ENCODE measurements around the gene ZFAND6. TPM values are rescaled to one million over a fixed set of nuclear protein-coding genes. Genes with fewer than 3 reads are reported as not detected.

Gene ZFAND6
- total RNA-seq, 4 donors from 2014 or later = 215 to 324 (median 226) TPM

DNA sequence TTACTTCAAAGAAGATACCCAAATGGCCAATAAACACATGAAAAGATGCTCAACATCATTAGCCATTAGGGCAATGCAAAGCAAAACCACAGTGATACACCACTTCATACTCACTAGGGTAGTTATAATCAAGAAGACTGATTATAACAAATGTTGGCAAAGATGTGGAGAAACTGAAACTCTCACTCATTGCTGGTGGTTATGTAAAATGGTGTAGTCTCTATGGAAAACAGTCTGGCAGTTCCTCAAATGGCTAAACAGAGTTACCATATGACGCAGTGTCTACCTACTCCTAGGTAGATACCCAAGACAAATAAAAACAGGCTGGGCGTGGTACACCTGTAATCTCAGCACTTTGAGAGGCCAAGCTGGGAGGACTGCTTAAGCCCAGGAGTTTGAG is 3.5 kb upstream of the ZFAND6 start:
- DNase-seq = no peak
- no peak overlapping the region for H3K4me3 ChIP-seq (replicated peaks in 1 of 3)
- intact Hi-C loops (cut with DNase I) = loop anchor here (5.0 kb wide), 2 partner anchors 101 to 116 kb away; no protein-coding TSS in a partner anchor
- H3K9me3 ChIP-seq = no peaks in the 10 kb centered on the region
- no peak overlapping the region for H3K27ac ChIP-seq
- TF ChIP-seq, protein P1, sequence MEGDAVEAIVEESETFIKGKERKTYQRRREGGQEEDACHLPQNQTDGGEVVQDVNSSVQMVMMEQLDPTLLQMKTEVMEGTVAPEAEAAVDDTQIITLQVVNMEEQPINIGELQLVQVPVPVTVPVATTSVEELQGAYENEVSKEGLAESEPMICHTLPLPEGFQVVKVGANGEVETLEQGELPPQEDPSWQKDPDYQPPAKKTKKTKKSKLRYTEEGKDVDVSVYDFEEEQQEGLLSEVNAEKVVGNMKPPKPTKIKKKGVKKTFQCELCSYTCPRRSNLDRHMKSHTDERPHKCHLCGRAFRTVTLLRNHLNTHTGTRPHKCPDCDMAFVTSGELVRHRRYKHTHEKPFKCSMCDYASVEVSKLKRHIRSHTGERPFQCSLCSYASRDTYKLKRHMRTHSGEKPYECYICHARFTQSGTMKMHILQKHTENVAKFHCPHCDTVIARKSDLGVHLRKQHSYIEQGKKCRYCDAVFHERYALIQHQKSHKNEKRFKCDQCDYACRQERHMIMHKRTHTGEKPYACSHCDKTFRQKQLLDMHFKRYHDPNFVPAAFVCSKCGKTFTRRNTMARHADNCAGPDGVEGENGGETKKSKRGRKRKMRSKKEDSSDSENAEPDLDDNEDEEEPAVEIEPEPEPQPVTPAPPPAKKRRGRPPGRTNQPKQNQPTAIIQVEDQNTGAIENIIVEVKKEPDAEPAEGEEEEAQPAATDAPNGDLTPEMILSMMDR (IDR thresholded peaks at IDR 0.05) = no peak
- no peak for TF ChIP-seq POLR2A (IDR thresholded peaks at IDR 0.05)
- no peaks in the 10 kb centered on the region for H3K27me3 ChIP-seq
- H3K36me3 ChIP-seq = no peaks in the 10 kb centered on the region
- H3K4me1 ChIP-seq = peaks cover 6 to 13% of the 10 kb centered on the region in 2 donors
- WGBS, 2 donors = 89 to 95% methylated on average over 2 of the region's 2 CpGs

DNA sequence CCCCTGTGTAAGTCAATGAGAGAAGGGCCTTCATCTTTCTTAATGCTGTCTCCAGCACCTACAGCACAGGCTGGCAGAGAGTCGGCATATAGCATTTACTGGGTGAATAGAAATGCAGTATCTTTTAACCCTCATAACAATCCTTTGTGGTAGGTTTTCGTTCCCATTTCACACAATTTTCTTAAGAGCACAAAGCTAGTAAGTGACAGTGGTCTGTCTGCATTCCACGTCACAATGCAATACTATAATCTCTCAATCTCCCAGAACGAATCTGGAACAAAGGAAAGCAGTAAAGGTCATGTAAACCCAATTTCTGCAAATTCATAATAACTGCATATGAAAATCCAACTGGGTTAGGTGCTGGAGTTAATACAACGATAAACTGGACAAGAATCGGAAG is 1.4 kb upstream of the ZFAND6 start:
- Histone ChIP-seq H3K4me1 (peaks cover 4 to 7% of the 10 kb centered on the region in 2 donors), H3K27me3 (no peaks in the 10 kb centered on the region), H3K9me3 (no peaks in the 10 kb centered on the region), H3K36me3 (no peaks in the 10 kb centered on the region), H3K27ac (no peak overlapping the region), H3K4me3 (replicated peaks in 1 of 3) (no peak overlapping the region)
- WGBS, 2 donors = 75% methylated on average over 6 of the region's 6 CpGs
- no peak for DNase-seq
- intact Hi-C loops (cut with DNase I) = loop anchor here (5.0 kb wide), 2 partner anchors 99 to 114 kb away; no protein-coding TSS in a partner anchor
- TF ChIP-seq, protein P1 (IDR thresholded peaks at IDR 0.05) = no peak
- TF ChIP-seq POLR2A (IDR thresholded peaks at IDR 0.05) = no peak

DNA sequence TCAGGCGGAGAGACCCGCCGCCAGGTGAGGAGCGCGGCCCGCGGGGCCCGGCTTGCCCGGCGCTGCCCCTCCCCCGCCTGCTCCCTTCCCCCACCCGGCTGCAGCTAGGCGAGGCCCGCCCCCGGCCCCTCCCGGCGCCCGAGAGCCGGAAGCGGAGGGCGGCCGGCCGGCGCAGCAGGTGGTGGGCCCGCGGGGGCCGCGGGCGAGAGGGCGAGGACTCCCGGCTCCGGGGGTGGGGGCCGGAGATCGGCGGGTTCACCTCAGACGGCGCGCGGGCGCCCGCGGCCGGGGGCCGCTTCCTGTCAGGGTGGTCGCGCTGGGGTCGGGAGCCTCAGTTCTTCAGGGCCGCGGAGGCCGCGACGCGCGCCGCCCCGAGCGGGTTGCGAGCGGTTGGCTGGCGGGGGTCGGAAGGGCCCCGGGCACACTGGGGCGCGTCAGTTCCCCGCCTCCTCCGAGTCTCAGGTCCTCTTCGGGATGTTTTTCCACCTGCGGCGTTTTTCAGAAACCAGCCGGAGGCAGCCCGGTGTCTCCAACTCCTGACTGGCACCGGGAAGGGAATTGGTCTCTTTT is 395 bp downstream of the ZFAND6 start:
- DNase-seq = peak; percentile 76 to 81

DNA sequence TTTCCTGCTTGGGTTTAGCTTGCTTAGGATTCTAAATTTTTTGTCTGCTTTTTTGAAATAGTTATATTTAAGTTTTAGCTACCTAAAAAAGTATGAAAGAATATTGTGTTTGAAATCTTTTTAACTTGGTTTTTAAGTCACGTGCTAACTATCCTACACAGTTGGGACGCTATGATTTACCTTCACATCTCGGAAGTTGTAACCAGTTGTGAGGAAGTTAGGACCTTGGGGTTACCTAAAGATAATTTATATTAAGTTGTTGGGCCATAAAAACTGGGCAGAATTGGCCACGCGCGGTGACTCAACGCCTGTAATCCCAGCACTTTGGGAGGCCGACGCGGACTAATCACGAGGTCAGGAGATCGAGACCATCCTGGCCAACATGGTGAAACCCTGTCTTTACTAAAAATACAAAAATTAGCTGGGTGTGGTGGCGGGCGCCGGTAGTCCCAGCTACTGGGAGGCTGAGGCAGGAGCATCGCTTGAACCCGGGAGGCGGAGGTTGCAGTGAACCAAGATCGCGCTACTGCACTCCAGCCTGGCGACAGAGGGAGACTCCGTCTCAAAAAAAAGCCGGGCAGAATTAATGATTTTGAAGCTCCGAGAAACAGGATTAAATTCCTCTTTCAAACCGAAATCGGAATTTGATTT is 1.0 kb downstream of the ZFAND6 start:
- Histone ChIP-seq H3K4me1 (peaks cover 4 to 8% of the 10 kb centered on the region in 2 donors), H3K9me3 (no peaks in the 10 kb centered on the region), H3K4me3 (replicated peaks in 1 of 3) (peak overlapping the region; percentile 29 to 86 (median 48)), H3K27me3 (no peaks in the 10 kb centered on the region), H3K36me3 (no peaks in the 10 kb centered on the region), H3K27ac (peak overlapping the region; percentile 84 to 97 (median 86))
- peak; percentile 22 to 24 for DNase-seq
- TF ChIP-seq POLR2A (IDR thresholded peaks at IDR 0.05) = no peak
- TF ChIP-seq, protein P1 (IDR thresholded peaks at IDR 0.05) = peak in 2 of 6 experiments; percentile 16 to 21
- intact Hi-C loops (cut with DNase I) = no loop called here
- 10 to 16% methylated on average over 26 of the region's 26 CpGs for WGBS, 2 donors

More for the DNA sequence above, 395 bp downstream of the ZFAND6 start:
- no peak for TF ChIP-seq POLR2A (IDR thresholded peaks at IDR 0.05)
- TF ChIP-seq, protein P1 (IDR thresholded peaks at IDR 0.05) = no peak
- intact Hi-C loops (cut with DNase I) = loop anchor here (5.0 kb wide), 2 partner anchors 97 to 112 kb away; no protein-coding TSS in a partner anchor
- no peaks in the 10 kb centered on the region for H3K27me3 ChIP-seq
- H3K36me3 ChIP-seq = no peaks in the 10 kb centered on the region
- H3K27ac ChIP-seq = peak overlapping the region; percentile 84 to 97 (median 86)
- peak overlapping the region; percentile 29 to 86 (median 48) for H3K4me3 ChIP-seq (replicated peaks in 1 of 3)
- H3K4me1 ChIP-seq = peaks cover 4 to 8% of the 10 kb centered on the region in 2 donors
- 0% methylated on average over 10 to 17 of the region's 72 CpGs for WGBS, 2 donors
- no peaks in the 10 kb centered on the region for H3K9me3 ChIP-seq

DNA sequence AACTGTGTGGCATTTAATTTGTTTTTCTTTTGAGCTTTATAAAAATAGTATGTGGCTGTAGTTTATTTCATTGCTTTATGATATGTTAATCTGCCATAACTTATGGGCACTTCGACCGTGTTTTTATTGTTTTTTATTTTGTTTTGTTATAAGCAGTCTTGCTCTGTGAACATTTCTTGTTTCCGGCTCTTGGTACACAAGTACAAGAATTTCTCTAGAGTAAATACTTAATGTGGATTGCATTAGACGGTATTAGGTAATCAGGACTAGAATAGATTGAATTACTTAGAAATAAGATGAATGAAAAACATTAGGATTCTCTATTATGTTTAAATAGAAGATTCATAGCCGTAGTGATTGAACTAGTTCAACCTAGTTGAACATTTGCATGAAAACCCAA is 2.1 kb downstream of the ZFAND6 start:
- Histone ChIP-seq H3K27me3 (no peaks in the 10 kb centered on the region), H3K27ac (no peak overlapping the region), H3K9me3 (no peaks in the 10 kb centered on the region), H3K4me1 (peaks cover 4 to 8% of the 10 kb centered on the region in 2 donors), H3K36me3 (no peaks in the 10 kb centered on the region), H3K4me3 (replicated peaks in 1 of 3) (no peak overlapping the region)
- TF ChIP-seq POLR2A (IDR thresholded peaks at IDR 0.05) = no peak
- TF ChIP-seq, protein P1 (IDR thresholded peaks at IDR 0.05) = no peak
- 44% methylated on average over 5 of the region's 5 CpGs for WGBS, 2 donors
- no peak for DNase-seq
- intact Hi-C loops (cut with DNase I) = no loop called here

Data from thyroid gland (tissue), 4 donors.